Trophoblast cell (in vitro differentiated cells and primary cell): ENCODE data around the gene ST14.

Experiments used
- DNase-seq, 2 donors: peaks; one replicate each; pipeline ENCODE4 v3.0.0-alpha.2; 2016
- H2AFZ ChIP-seq: 2 replicates; pipeline ENCODE4 v1.6.1; 2013; ENCODE audit warnings: low read length, moderate library complexity, mild to moderate bottlenecking; ENCODE audit not compliant: insufficient read depth, poor library complexity
- H2AK5ac ChIP-seq: 2 replicates; pipeline ENCODE4 v1.6.1; 2013; ENCODE audit warnings: mild to moderate bottlenecking, low read length
- H2BK120ac ChIP-seq: 2 replicates; pipeline ENCODE4 v1.6.1; 2013; ENCODE audit warnings: low read length, mild to moderate bottlenecking, moderate library complexity; ENCODE audit not compliant: insufficient read depth, poor library complexity
- H2BK12ac ChIP-seq: 2 replicates; pipeline ENCODE4 v1.6.1; 2013; ENCODE audit warnings: mild to moderate bottlenecking, low read length, moderate library complexity
- H2BK5ac ChIP-seq: 2 replicates; pipeline ENCODE4 v1.6.1; 2013; ENCODE audit warnings: low read length, low read depth, moderate library complexity, mild to moderate bottlenecking; ENCODE audit not compliant: poor library complexity
- H3K14ac ChIP-seq: 2 replicates; pipeline ENCODE4 v1.6.1; 2013; ENCODE audit warnings: mild to moderate bottlenecking, low read length
- H3K18ac ChIP-seq: 2 replicates; pipeline ENCODE4 v1.6.1; 2013; ENCODE audit warnings: mild to moderate bottlenecking, low read length
- H3K23ac ChIP-seq: 2 replicates; pipeline ENCODE4 v1.6.1; 2013; ENCODE audit warnings: low read length
- H3K27ac ChIP-seq: 2 replicates; pipeline ENCODE4 v1.5.1; 2013; ENCODE audit warnings: low read depth, mild to moderate bottlenecking, inconsistent platforms, low read length, moderate library complexity
- H3K27me3 ChIP-seq: 2 replicates; pipeline ENCODE4 v1.6.1; 2013; ENCODE audit warnings: inconsistent platforms, mild to moderate bottlenecking, low read length, moderate library complexity; ENCODE audit not compliant: insufficient read depth
- H3K36me3 ChIP-seq, 2 experiments: 1 replicate in 1 of 2; 2 replicates in 1 of 2; pipeline ENCODE4 v1.6.1; 2013; ENCODE audit warnings: low read length in 2 of 2, mild to moderate bottlenecking in 2 of 2, moderate library complexity in 1 of 2; ENCODE audit not compliant: insufficient read depth in 2 of 2, control insufficient read depth in 1 of 2
- H3K4ac ChIP-seq: 2 replicates; pipeline ENCODE4 v1.6.1; 2013; ENCODE audit warnings: low read depth, mild to moderate bottlenecking, low read length, moderate library complexity
- H3K4me1 ChIP-seq, 2 experiments: 1 replicate in 1 of 2; 2 replicates in 1 of 2; pipeline ENCODE4 v1.6.1; 2013; ENCODE audit warnings: low read length in 2 of 2, mild to moderate bottlenecking in 2 of 2, moderate library complexity in 1 of 2; ENCODE audit not compliant: insufficient read depth in 2 of 2, control insufficient read depth in 1 of 2
- H3K4me2 ChIP-seq: 2 replicates; pipeline ENCODE4 v1.6.1; 2013; ENCODE audit warnings: inconsistent platforms, mild to moderate bottlenecking, low read length, moderate library complexity
- H3K4me3 ChIP-seq: 2 replicates; pipeline ENCODE4 v1.5.1; 2013; ENCODE audit warnings: mild to moderate bottlenecking, low read depth, low read length, inconsistent platforms
- H3K79me1 ChIP-seq: one replicate; pipeline ENCODE4 v1.6.1; 2013; ENCODE audit warnings: low read length
- H3K79me2 ChIP-seq: 2 replicates; pipeline ENCODE4 v1.6.1; 2013; ENCODE audit warnings: low read length, mild to moderate bottlenecking; ENCODE audit not compliant: control insufficient read depth, insufficient read depth, poor library complexity
- H3K9ac ChIP-seq: 2 replicates; pipeline ENCODE4 v1.6.1; 2013; ENCODE audit warnings: mild to moderate bottlenecking, low read length
- H3K9me3 ChIP-seq: 2 replicates; pipeline ENCODE4 v1.6.1; 2013; ENCODE audit warnings: low read depth, mild to moderate bottlenecking, control low read depth, inconsistent platforms, low read length; ENCODE audit not compliant: insufficient read depth
- H4K12ac ChIP-seq: 2 replicates; pipeline ENCODE4 v1.6.1; 2013; ENCODE audit warnings: low read depth, mild to moderate bottlenecking, low read length, moderate library complexity
- H4K8ac ChIP-seq: 2 replicates; pipeline ENCODE4 v1.6.1; 2013; ENCODE audit warnings: low read depth, mild to moderate bottlenecking, low read length, moderate library complexity
- H4K91ac ChIP-seq: one replicate; pipeline ENCODE4 v1.6.1; 2013; ENCODE audit warnings: low read depth, mild to moderate bottlenecking, low read length, moderate library complexity
- WGBS: extraction: QIAGEN DNeasy Blood & Tissue Kit; methylation state at CpG from one replicate; pipeline ENCODE4 v1.1.7; 2013; ENCODE audit warnings: missing lambda C conversion rate; ENCODE audit not compliant: insufficient read length, insufficient coverage; ENCODE audit errors: extremely low coverage; 5-methylcytosine and 5-hydroxymethylcytosine counted together

The ST14 gene

DNA sequence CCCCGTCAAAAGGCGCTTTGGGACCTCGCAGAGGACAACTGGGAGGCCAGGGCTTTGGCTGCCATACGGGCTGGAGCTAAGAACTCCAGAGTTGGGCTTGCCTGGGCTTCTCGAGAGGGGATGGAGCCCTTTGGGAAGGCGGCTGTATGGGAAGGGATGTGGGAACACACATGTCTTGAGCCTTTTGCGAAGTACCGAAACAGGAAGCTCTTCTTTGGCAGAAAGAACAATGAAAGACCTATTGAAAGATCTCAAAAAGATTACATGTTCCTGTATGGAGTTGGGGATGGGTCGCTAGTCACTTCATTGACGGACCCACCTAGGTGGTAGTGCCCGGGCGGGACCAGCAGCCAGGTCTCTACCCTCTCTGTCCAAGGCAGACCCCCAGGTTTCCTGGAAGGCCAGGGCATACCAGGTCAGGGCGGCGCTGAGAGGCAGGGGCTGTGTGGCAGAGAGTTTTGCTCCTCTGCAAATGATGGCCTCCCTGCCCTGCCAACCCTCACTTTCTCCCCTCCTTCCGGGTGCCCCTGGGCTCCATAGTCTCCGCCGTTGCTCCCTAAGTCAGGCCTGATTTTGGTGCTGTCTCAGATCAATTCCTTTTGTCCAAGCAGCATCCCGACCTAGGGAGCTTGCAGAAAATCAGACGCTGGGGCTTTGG lies 1.0 kb downstream of the ST14 start:
- H3K14ac ChIP-seq, result no peak overlapping the region
- no CpG with 5 or more reads among the region's 19 CpGs for WGBS
- no peaks in the 10 kb centered on the region for H3K79me1 ChIP-seq
- no peak overlapping the region for H2BK120ac ChIP-seq
- H3K23ac ChIP-seq, result no peak overlapping the region
- no peak overlapping the region for H4K12ac ChIP-seq
- peak overlapping the region; percentile 83 for H2AFZ ChIP-seq
- no peak overlapping the region for H3K9ac ChIP-seq
- H4K8ac ChIP-seq, result no peak overlapping the region
- peak overlapping the region; percentile 85 for H3K4me2 ChIP-seq
- H3K9me3 ChIP-seq, result peaks cover 2% of the 10 kb centered on the region
- no peak overlapping the region for H3K4ac ChIP-seq
- no peak overlapping the region for H3K18ac ChIP-seq
- no peaks in the 10 kb centered on the region for H3K79me2 ChIP-seq
- no peak overlapping the region for H3K4me3 ChIP-seq
- no peak overlapping the region for H2BK12ac ChIP-seq
- H3K27me3 ChIP-seq, result peaks cover 32% of the 10 kb centered on the region
- H3K36me3 ChIP-seq, result no peaks in the 10 kb centered on the region
- no peak overlapping the region for H2AK5ac ChIP-seq
- H2BK5ac ChIP-seq, result no peak overlapping the region
- H3K4me1 ChIP-seq, result peaks cover 7 to 18% of the 10 kb centered on the region in 2 experiments
- no peak overlapping the region for H4K91ac ChIP-seq
- no peak for DNase-seq
- no peak overlapping the region for H3K27ac ChIP-seq

DNA sequence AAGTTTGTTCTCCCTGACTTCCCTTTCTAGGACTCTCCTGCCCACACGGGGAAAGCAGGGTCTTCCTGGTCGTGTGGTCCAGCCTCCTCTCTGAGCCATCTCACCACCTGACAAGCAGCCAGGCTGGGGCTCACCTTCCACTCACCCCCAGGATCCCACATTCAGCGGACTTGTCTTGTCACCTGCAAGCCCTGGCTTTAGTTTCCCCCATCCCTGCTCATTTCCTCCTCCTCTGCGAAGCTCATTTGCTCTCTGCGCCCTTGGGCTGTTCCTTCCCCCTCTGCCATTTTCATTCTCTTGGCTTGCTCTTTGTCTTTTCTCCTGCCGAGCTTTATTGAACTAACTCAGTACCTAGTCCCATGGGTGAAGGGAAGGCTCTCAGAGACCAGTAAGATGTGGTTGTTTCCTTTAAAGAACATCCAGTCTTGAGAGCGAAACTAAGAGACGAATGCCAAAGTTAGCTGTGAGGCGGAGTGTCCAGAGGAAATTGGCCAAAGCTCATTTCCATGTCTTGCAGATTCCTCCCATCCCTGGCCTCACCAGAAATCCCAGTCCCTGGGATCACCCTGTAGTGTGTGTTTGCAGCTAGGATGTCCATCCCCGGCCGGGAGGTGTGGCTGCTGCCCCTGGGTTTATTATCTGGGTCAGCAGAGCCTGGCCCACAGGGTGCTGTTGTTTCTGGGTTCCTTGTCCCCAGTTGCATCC lies 2.0 kb downstream of the ST14 start:
- Histone ChIP-seq H3K4me2 (no peak overlapping the region), H4K8ac (no peak overlapping the region), H4K91ac (no peak overlapping the region), H2BK12ac (no peak overlapping the region), H3K4ac (no peak overlapping the region), H3K27me3 (peaks cover 32% of the 10 kb centered on the region), H2BK5ac (no peak overlapping the region), H4K12ac (no peak overlapping the region), H3K79me2 (no peaks in the 10 kb centered on the region), H3K14ac (no peak overlapping the region), H2AFZ (no peak overlapping the region), H2AK5ac (no peak overlapping the region), H3K27ac (no peak overlapping the region), H3K79me1 (no peaks in the 10 kb centered on the region), H3K23ac (no peak overlapping the region), H3K4me1 (peaks cover 7 to 18% of the 10 kb centered on the region in 2 experiments), H3K9me3 (peaks cover 2% of the 10 kb centered on the region), H3K36me3 (no peaks in the 10 kb centered on the region), H3K18ac (no peak overlapping the region), H3K9ac (no peak overlapping the region), H3K4me3 (no peak overlapping the region), H2BK120ac (no peak overlapping the region)
- no CpG with 5 or more reads among the region's 11 CpGs for WGBS
- no peak for DNase-seq

DNA sequence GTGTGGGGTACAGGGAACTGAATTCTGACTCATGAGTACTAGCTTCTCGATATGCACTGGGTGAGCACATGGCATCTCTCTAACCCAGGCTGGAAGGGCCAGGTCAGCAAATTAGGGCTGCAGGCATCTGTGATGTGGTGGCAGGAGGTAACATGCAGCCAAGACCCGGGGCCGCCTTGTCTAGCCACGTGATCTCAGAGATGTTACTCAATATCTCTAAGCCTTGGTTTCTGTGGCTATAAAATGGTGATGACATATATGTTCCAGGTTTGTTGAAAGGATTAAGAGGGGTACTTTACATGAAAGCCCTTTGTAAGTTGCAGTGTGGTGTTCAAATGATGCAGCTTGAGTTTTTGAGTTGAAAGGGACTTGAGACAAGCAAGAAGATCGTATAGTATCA lies 3.2 kb downstream of the ST14 start:
- Histone ChIP-seq H3K27me3 (peaks cover 31% of the 10 kb centered on the region), H3K79me2 (no peaks in the 10 kb centered on the region), H2AK5ac (no peak overlapping the region), H3K4me2 (no peak overlapping the region), H2BK12ac (no peak overlapping the region), H3K14ac (no peak overlapping the region), H2BK120ac (no peak overlapping the region), H4K8ac (no peak overlapping the region), H4K12ac (no peak overlapping the region), H3K9ac (no peak overlapping the region), H3K18ac (no peak overlapping the region), H3K9me3 (peaks cover 2% of the 10 kb centered on the region), H2BK5ac (no peak overlapping the region), H3K27ac (no peak overlapping the region), H3K4ac (no peak overlapping the region), H3K36me3 (no peaks in the 10 kb centered on the region), H3K4me3 (no peak overlapping the region), H3K23ac (no peak overlapping the region), H2AFZ (no peak overlapping the region), H3K79me1 (no peaks in the 10 kb centered on the region), H3K4me1 (peaks cover 7 to 18% of the 10 kb centered on the region in 2 experiments), H4K91ac (no peak overlapping the region)
- no CpG with 5 or more reads among the region's 5 CpGs for whole genome bisulfite sequencing
- DNase-seq, result no peak

DNA sequence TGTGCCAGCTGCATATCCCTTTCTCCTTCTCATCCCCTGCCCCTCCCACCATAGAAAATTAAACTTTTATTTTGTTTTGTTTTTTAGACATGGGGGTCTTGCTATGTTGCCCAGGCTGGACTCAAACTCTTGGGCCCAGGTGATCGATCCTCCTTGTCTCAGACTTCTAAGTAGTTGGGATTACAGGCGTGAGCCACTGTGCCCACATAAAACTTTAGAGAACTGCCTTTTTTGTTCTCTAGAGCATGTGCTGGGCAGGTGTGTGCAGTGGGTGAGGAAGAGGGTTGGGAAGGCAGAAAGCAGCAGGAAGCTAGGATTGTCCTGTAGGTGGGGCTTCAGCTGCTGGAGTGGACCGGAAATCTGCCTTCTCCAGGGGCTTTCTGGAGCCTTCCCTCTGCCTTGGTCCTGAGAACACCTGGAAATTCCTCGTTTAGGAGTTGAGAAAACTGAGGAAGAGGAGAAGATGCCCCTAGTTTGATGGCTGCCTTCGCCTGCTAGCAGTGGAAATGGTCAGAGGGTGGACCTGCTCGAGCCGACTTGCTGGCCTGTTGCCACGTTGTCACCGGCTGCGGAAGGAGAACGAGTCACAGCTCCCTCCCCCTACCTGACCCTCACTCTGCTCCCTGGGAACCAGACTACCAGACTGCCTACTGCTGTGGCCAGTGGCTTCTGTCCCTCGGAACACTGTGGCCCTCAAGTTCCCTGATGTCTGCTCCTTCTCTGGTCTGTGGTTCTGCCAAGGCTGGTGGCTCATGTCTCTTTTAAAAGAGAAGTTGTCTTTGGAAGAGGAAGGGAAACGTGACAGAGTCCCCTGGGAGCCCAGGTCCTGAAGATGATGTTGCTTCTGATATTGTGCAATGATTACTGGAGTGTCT lies 4.0 kb downstream of the ST14 start:
- no peak overlapping the region for H3K9ac ChIP-seq
- no peak overlapping the region for H3K18ac ChIP-seq
- H2AK5ac ChIP-seq, result no peak overlapping the region
- no peak overlapping the region for H4K12ac ChIP-seq
- no peak overlapping the region for H3K4me2 ChIP-seq
- H3K9me3 ChIP-seq, result peaks cover 2% of the 10 kb centered on the region
- H3K4ac ChIP-seq, result no peak overlapping the region
- no peaks in the 10 kb centered on the region for H3K79me2 ChIP-seq
- H2BK120ac ChIP-seq, result no peak overlapping the region
- no peak overlapping the region for H4K91ac ChIP-seq
- H3K14ac ChIP-seq, result no peak overlapping the region
- no peak for DNase-seq
- no peak overlapping the region for H3K27ac ChIP-seq
- H3K36me3 ChIP-seq, result no peaks in the 10 kb centered on the region
- no peak overlapping the region for H3K4me3 ChIP-seq
- H3K4me1 ChIP-seq, result peaks cover 7 to 18% of the 10 kb centered on the region in 2 experiments
- WGBS, result no CpG with 5 or more reads among the region's 13 CpGs
- H2BK12ac ChIP-seq, result no peak overlapping the region
- no peak overlapping the region for H3K23ac ChIP-seq
- H2BK5ac ChIP-seq, result no peak overlapping the region
- peak overlapping the region; percentile 41 for H4K8ac ChIP-seq
- no peaks in the 10 kb centered on the region for H3K79me1 ChIP-seq
- H3K27me3 ChIP-seq, result peaks cover 28% of the 10 kb centered on the region
- H2AFZ ChIP-seq, result no peak overlapping the region
